ENCODE data around the gene DLX1. TPM values are rescaled to one million over a fixed set of nuclear protein-coding genes. Genes with fewer than 3 reads are reported as not detected.

The DLX1 gene
- polyA plus RNA-seq (2012; ENCODE audit: insufficient read depth, insufficient read length): 2.7 TPM

- no peak for DNase-seq (ENCODE audit: low read depth, low spot score)
- H3K4me3 ChIP-seq (ENCODE audit: low read length): peak within 1 kb of the TSS; percentile 69
Measured at GRCh38 chr2:172085460-172086159, at the start of gene DLX1. TSS of gene DLX1 (plus strand) at chr2:172085507. CDS start at chr2:172085678, 171 bp downstream.

- no peak overlapping the region for H3K4me3 ChIP-seq (ENCODE audit: low read length)
- no peak for DNase-seq (ENCODE audit: low read depth, low spot score)
Measured at GRCh38 chr2:172038121-172038520, 47.2 kb upstream of the DLX1 start.

GRCh38 chr2:172038604-172039003 is 46.7 kb upstream of the DLX1 start:
- DNase-seq (ENCODE audit: low read depth, low spot score): no peak
- no peak overlapping the region for H3K4me3 ChIP-seq (ENCODE audit: low read length)

- no peak overlapping the region for H3K4me3 ChIP-seq (ENCODE audit: low read length)
- no peak for DNase-seq (ENCODE audit: low read depth, low spot score)
Measured at GRCh38 chr2:172039011-172039704, 46.1 kb upstream of the DLX1 start.

- DNase-seq (ENCODE audit: low read depth, low spot score): no peak
- no peak overlapping the region for H3K4me3 ChIP-seq (ENCODE audit: low read length)
Measured at GRCh38 chr2:172040311-172040710, 45.0 kb upstream of the DLX1 start.

- peak; percentile 70 for DNase-seq (ENCODE audit: low read depth, low spot score)
Measured at GRCh38 chr2:172046080-172046678, 39.1 kb upstream of the DLX1 start.

GRCh38 chr2:172046866-172047565 is 38.3 kb upstream of the DLX1 start:
- H3K4me3 ChIP-seq (ENCODE audit: low read length): no peak overlapping the region
- DNase-seq (ENCODE audit: low read depth, low spot score): no peak

More at GRCh38 chr2:172046080-172046678, 39.1 kb upstream of the DLX1 start:
- H3K4me3 ChIP-seq (ENCODE audit: low read length): no peak overlapping the region

GRCh38 chr2:172047566-172048507 is 37.5 kb upstream of the DLX1 start:
- H3K4me3 ChIP-seq (ENCODE audit: low read length): no peak overlapping the region
- no peak for DNase-seq (ENCODE audit: low read depth, low spot score)

GRCh38 chr2:172048508-172049503 is 36.5 kb upstream of the DLX1 start:
- no peak overlapping the region for H3K4me3 ChIP-seq (ENCODE audit: low read length)
- no peak for DNase-seq (ENCODE audit: low read depth, low spot score)

GRCh38 chr2:172049567-172050120 is 35.7 kb upstream of the DLX1 start:
- no peak overlapping the region for H3K4me3 ChIP-seq (ENCODE audit: low read length)
- DNase-seq (ENCODE audit: low read depth, low spot score): no peak

GRCh38 chr2:172050479-172051125 is 34.7 kb upstream of the DLX1 start:
- no peak for DNase-seq (ENCODE audit: low read depth, low spot score)

GRCh38 chr2:172052000-172052983 is 33.0 kb upstream of the DLX1 start:
- no peak for DNase-seq (ENCODE audit: low read depth, low spot score)
- no peak overlapping the region for H3K4me3 ChIP-seq (ENCODE audit: low read length)

More at GRCh38 chr2:172050479-172051125, 34.7 kb upstream of the DLX1 start:
- H3K4me3 ChIP-seq (ENCODE audit: low read length): no peak overlapping the region

GRCh38 chr2:172053486-172053885 is 31.8 kb upstream of the DLX1 start:
- no peak overlapping the region for H3K4me3 ChIP-seq (ENCODE audit: low read length)
- DNase-seq (ENCODE audit: low read depth, low spot score): no peak

- no peak for DNase-seq (ENCODE audit: low read depth, low spot score)
- no peak overlapping the region for H3K4me3 ChIP-seq (ENCODE audit: low read length)
Measured at GRCh38 chr2:172056293-172056692, 29.0 kb upstream of the DLX1 start.

GRCh38 chr2:172058660-172059059 is 26.6 kb upstream of the DLX1 start:
- no peak for DNase-seq (ENCODE audit: low read depth, low spot score)
- H3K4me3 ChIP-seq (ENCODE audit: low read length): no peak overlapping the region

Data from Jurkat, Clone E6-1 (cell line).